GM21619 (cell line): Measurements from ENCODE around the gene ANKS1B.
"Not testable (repeated sequence)": the region's sequence is repeated elsewhere in the genome, so short reads cannot be mapped to it uniquely, and the experiment has no call there.

ENCODE experiments used
- ATAC-seq: cut with Tn5 transposase; IDR thresholded peaks from one replicate; pipeline ENCODE4 v1.9.1; 2021; ENCODE audit not compliant: unreplicated experiment

The ANKS1B gene

DNA sequence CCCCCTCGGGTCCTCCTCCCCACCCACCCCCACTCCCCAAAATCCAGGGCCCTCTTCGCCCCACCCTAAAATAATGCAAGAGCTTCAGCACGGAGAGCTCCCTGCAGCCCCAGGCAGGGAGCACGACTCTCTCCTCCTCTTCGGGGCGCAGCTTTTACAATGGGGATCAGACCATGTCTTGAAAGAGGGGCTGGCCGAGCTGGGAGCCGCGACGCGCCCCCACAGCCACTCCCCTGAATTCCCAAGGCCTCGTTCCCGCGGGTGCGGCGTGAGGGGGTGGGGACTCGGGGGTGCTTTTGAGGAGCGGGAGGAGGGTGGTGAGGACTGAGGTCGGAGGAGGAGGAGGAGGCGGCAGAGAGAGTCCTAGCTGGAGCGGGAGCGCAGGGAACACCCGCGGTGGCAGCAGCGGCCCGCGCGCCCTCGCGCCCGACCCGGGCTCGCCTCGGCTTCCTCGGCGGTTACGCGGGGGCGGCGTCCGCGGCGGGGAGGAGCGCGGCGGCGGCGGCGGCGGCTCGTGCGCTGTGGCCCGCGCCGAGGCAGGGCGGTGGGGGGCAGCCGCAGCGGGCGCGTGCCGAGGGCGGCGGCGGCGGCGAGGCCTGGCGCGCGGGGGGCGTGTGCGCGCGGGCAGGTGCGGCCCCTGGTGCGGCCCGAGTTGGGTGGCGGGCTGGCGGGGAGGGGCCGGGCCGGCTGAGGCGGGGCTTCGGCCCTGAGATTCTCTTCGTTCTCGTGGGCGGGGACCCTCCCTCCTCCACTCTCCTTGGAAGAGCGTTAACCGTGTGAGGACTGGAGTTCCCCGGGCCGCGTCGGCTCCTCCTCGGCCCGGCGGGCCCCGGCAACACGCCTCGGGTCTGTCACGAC is at the start of gene ANKS1B:
Gene ANKS1B, minus strand, starts transcription at position 666 of the 858 bp plus-strand sequence. CDS start 699 bp downstream, outside the sequence.
- peak; percentile 56 for ATAC-seq

DNA sequence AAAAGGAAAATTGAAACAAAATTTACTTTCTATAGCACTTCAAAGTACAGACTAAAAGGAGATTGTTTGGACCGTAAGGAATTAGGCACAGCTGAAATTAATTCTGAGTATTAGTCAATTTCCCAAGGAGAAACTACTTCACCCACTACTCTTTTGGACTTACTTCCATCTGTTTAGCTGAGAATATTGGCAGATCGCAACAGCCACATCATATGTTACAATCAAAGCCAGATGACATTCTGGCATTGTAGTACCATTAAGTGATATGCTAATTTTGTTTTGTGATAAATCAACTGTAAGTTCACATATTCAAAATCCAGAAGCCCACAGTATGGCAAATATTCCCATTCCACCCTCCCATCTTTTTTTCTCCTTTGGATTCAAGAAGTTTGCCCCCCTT is 47.1 kb upstream of the ANKS1B start:
- no peak for ATAC-seq

DNA sequence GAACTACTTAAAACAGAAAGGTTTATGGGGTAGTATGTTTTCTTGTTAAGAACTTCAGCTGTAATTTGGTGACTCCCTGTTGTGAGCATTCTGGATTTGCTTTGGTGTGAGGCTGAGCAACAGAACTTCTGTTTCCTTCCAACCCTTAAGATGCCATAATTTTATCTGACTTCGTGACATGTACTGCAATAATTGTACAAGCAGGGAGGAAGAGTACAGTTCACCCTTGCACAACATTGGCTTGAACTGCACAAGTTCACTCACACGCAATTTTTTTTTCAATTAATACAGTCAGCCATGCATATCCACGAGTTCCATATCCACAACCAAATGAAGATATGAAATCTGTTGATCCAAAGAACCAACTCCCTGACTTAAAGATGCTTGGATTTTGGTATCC is 42.9 kb upstream of the ANKS1B start:
- ATAC-seq = no peak

DNA sequence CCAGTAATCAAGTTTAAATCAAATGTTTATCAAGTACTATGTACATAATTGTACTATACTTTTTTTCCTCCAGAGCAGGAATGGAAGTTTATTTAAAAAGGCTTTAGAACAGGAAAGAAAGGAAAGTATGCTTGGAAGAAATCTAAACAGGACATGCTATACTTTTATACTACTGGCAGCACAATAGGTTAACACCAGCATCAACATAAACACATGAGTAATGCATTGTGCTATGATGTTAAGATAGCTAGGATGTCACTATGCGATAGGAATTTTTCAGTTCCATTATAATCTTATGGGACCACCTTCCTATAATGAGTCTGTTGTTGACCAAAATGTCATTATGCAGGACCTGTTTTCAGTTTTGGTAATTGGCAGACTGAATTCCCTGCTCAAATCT is 41.5 kb upstream of the ANKS1B start:
- no peak for ATAC-seq

DNA sequence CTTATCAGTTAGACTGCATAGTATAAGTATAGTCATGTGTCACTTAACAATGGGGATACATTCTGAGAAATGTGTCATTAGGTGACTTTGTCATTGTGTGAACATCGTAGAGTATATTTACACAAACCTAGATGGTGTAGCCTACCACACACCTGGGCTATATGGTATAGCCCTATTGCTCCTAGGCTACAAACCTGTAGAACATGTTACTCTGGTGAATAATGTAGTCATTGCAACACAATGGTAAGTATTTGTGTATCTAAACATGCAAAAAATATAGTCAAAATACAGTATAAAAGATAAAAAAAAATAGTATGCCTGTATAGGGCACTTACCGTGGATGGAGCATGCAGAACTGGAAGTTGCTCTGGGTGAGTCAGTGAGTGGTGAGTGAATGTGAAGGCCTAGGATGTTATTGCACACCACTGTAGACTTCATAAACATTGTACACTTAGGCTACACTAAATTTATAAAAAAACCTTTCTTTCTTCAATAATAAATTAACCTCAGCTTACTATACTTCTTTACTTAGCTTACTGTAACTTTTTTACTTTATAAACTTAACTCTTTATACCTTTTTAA is 40.3 kb upstream of the ANKS1B start:
- no peak for ATAC-seq

DNA sequence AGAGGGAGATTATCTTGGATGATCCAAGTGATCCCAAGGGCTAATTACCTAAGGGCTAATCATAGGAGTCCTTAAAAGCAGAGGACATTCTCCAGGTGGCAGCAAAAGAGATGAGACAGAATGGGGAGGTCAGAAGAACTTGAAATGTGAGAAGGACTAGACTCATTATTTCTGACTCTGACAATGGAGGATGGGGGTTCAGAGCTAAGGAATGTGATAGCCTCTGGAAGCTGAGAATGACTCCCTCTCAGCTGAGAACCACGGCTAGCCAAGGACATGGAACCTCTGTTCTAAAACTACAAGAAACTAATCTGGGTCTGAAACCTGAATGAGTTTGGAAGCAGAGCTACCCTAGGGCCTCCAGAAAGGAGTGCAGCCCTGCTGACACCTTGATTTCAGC is 35.6 kb upstream of the ANKS1B start:
- no peak for ATAC-seq

DNA sequence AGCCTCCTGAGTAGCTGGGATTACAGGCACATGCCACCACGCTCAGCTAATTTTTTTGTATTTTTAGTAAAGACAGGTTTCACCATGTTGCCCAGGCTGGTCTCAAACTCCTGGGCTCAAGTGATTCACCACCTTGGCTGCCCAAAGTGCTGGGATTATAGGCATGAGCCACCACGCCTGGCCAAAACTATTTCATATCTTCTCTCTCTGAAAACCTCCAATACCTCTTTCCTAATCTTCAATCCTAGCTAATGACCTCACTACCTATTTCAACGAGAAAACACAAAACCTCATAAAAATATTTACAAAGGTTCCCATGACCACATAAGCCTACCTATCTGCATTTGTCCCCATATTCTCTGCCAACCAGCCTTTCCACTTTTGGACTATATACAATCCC is 32.3 kb upstream of the ANKS1B start:
- no peak for ATAC-seq

DNA sequence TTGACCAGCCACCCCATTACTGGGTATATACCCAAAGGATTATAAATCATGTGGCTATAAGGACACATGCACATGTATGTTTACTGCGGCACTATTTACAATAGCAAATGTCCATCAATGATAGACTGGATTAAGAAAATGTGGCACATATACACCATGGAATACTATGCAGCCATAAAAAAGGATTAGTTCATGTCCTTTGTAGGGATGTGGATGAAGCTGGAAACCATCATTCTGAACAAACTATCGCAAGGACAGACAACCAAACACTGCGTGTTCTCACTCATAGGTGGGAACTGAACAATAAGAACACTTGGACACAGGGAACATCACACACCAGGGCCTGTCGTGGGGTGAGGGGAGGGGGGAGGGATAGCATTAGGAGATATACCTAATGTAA is 31.6 kb upstream of the ANKS1B start:
- ATAC-seq = not testable (repeated sequence)

DNA sequence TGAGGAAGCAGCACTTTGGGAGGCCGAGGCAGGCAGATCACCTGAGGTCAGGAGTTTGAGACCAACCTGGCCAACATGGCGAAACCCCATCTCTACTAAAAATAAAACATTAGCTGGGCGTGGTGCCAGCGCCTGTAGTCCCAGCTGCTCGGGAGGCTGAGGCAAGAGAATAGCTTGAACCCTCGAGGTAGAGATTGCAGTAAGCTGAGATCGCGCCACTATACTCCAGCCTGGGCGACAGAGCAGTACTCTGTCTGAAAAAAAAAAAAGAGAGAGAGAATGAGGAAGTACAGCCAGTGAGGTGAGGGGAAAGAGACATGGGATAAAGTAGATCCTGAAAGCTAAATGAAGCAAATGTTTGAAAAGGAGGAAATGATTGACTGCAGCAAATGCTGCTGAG is 21.1 kb upstream of the ANKS1B start:
- not testable (repeated sequence) for ATAC-seq

DNA sequence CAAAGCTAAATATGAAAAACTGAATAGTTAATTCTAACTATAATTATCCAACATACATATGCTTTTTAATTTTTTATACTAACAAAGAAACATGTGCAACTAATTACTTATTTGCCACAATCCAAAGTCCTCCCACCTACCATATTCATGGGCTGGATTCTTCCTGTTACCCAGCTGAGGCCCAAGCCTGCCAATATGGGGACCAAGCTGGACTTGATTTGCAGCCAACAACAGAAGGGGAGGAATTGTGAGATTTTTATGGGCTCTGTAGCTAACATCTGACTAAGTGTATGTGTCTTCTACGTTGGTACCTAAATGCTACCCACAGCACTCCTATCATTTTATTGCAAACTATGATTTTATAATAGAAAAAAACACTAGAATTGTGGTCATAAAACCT is 13.1 kb upstream of the ANKS1B start:
- ATAC-seq = no peak

DNA sequence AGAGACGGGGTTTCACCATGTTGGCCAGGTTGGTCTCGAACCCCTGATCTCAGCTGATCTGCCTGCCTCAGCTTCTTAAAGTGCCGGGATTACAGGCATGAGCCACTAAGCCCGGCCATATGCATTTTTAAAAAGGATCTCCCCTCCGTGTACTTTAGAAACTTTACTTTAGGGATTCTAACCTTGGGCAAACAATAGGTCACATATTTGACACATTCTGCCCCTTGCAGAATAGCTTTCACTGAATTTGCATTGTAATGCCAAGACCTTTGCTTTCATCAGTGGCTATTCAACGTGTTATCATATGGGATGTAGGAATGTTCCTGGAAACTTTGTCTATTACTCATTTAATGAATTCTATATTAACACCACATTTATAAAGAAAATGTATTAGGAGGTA is 11.4 kb upstream of the ANKS1B start:
- no peak for ATAC-seq

DNA sequence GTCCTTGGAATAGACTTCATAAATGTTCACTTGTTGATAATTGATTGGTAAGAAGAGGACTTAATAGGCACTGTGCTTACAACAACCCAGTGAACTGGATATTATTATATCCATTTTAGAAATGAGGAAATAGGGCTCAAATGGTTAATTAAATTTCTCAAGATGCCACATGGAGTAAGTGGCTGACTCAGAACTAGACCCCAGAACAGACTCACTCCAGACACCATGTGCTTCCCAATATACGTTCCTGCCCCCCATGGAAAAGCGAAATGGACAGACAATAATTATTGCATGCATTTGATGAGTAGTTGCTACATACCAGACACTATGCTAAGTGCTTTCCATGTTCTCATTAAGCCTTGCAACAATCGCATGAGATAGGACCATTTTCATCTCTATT is 895 bp upstream of the ANKS1B start:
- no peak for ATAC-seq

DNA sequence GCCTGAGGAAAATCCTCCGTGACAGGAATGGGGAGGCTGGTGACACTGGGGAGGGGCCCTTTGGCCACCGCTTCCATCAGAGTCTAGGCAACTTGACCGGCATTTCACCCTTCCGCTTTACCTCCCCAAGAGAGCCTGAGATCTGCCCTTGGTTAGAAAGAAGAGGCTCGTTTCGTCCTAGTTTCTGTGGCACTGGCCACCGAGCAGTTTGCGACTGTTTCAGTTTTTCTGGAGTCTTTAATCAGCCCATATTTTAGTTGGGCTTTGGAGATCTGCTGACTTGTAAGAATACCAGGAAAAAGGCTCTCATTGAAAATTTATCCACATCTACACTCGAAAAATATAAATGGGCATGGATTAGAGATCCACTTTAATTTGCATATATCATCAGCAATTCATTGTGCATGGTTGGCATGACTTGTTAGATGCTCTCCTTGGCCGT is 414 bp upstream of the ANKS1B start:
- peak; percentile 40 for ATAC-seq

DNA sequence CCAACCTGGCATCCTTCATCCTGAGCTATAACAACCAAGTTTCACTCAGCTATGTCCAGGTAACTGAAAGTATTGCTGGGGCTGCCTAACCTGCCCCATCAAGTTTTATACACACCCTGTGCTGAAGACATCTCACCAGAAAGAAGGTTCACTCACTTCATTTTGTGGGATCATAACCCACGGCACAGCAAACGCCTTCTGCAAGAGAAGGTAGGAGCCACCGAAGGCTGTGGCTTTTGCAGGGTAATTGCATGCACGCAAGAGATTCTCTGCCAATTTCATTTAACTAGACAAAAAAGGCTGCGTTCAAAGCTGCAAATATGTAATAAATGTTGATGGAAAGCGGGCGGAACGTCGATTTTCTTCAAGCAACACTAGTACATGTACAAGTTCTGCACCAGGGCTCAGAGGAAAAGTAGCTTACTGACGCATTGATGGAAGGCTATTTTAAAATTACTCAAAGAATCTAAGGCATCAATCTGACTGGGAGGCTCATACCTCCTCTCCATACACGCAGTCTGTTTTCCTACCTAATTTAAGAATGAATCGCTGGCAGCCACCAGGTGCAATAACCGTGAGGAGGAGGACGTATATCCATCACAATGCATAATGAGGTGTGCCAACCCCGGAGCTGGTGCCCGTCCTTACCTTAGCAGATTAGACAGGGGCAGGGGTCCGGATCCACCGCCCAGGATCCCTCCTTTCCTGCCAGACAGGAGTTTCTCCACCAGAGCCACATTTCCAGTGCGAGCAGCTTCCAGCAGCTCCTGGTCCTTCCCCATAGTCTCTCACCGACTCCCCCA is 1.1 kb downstream of the ANKS1B start:
- no peak for ATAC-seq

DNA sequence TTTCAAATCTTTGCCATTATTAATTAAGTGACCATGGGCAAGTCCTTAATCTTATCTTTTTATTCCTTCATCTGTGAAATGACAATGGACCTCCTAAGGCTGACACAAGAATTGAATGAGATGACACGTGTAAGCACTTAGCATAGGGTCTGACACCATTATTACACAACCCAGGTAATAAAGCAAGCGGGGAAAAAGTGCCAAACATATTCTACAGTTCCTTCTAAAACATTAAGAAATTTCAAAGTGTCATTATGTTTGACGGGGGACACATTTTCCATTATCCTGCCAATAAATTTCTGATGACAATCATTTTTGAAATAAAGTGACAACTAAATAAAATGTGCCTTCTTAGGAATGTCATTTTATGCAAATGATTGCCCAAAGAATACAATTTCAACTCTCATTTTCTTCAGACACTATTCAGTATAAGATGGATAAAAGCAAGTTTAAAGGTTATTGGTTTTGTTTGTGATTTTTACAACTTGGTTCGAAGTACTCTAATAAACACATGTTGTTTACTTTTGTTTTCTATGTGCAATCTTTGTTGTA is 3.0 kb downstream of the ANKS1B start:
- ATAC-seq = no peak

DNA sequence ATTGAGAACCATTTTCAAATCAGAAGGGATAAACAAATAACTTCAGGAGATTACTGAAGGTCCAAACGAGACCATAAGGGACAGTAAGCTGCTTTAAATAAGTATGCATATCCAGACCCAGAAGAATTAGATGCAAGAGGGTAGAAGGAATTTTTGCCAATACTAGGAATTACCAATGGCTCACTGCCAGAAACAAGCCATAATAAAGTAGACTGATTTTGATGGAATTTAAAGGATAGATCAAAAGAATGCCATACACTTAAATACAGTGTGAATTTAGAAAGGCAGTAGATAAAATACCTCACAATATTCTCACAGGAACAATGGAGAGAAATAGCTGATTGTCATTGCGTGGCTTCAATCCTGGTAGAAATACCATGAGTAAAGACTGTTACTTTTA is 5.3 kb downstream of the ANKS1B start:
- ATAC-seq = no peak

DNA sequence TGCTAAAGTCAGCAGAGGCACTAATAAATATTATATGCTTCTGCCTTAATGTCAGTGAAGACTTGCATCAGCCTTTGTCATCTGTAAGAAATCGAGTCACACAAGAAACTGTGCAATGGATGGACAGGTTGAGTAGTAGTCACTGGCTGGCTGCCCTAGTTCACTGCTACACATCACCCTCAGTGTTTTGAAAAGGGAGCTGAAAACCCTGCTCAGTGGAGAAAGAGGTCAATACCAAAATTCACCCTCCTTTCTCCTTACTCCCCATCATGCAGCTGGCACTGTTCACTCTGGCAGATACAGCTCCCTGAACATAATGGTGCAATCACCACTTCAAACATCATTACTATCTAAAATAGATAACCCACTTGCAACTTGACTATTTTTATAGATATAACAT is 6.6 kb downstream of the ANKS1B start:
- no peak for ATAC-seq

DNA sequence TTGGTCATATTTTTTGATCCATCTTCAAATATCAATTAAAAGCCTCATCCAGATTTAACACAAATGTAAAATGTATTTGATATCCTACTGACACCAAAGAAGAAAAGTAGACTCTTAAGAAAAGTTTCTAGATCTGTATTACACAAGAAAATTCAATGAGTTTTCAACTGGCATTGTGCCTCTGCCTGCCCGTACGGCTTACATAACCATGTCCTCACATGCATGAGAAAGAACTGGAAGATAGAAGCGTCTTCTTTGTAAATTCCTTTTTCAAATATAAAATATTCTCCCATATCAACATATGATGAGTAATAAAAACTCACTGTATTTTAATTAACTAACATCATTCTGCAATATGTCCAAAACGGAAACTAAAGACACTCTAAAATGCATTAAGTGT is 7.2 kb downstream of the ANKS1B start:
- no peak for ATAC-seq

DNA sequence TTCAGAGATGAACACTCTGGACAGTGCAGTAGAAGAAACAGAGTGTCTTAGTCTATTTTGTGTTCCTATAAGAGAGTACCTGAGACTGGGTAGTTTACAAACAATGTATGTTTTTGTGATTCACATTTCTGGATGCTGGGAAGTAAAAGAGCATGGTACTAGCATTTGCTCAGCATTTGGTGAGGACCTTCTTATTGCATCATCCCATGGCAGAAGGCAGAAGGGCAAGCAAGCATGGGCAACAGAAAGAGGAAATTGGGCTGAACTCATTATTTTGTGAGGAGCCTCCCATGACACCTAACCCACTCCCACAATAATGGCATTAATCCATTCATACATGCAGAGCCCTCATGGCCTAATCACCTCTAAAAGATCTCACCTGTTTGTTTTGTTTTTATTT is 8.0 kb downstream of the ANKS1B start:
- no peak for ATAC-seq

DNA sequence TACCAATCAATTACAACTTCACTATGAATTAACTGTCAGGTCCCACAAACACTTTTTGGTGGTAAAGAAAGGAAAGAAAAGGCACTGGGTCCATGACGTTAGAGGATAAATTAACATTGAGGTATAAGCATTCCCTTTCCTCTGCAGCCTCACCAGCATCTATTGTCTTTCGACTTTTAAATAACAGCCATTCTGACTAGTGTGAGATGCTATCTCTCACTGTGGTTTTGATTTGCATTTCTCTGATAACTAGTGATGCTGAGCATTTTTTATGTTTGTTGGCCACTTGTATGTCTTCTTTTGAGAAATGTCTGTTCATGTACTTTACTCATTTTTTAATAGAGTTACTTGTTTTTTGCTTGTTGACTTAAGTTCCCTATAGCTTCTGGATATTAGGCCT is 9.4 kb downstream of the ANKS1B start:
- no peak for ATAC-seq

DNA sequence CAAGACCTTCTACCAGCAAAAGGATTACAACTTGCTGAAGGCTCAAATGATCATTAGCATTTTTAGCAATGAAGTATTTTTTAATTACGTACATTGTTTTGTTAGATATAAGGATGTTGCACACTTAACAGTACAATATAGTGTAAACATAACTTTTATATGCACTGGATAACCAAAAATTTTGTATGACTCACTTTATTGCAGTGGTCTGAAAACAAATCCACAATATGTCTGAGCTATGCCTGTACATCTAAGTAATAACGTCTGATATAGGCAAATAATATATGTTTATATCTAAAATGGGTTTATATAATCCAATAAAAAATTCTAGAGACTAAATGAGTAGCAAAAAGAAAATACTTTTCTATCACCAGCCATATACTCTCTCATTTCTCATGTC is 10.6 kb downstream of the ANKS1B start:
- ATAC-seq = no peak

DNA sequence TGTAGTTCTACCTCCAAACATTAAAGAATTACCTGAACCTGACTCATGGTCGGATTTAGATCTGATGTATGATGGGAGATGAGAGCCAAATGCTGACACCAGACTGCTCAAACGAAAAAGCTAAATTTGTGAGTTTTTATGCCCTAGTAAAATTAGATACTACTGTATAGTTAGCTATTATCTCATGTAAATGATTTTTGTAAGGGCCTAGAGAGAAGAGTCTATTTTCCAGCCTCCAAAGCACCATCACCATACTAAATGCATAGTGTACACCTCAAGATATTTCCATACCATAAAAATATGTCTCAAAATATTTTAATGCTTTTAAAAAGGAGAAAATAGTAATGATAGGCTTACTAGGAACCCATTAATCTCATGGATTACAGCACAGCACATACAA is 18.3 kb downstream of the ANKS1B start:
- ATAC-seq = no peak
